Measurements from ENCODE around the gene BAHCC1. TPM values are rescaled to one million over a fixed set of nuclear protein-coding genes. Genes with fewer than 3 reads are reported as not detected.

The BAHCC1 gene
- total RNA-seq, 1 experiment from 2014 or later: 4.3 TPM

GRCh38 chr17:81461607-81462500, 66.6 kb downstream of the BAHCC1 start:
- DNase-seq (ENCODE audit: low read depth): no peak

GRCh38 chr17:81462506-81463125, 67.4 kb downstream of the BAHCC1 start:
- no peak for DNase-seq (ENCODE audit: low read depth)

GRCh38 chr17:81463506-81463905, 68.2 kb downstream of the BAHCC1 start:
- DNase-seq (ENCODE audit: low read depth): no peak

GRCh38 chr17:81464586-81464985, 69.3 kb downstream of the BAHCC1 start:
- DNase-seq (ENCODE audit: low read depth): no peak

- no peak for DNase-seq (ENCODE audit: low read depth)
Measured at GRCh38 chr17:81465910-81466309, 70.7 kb downstream of the BAHCC1 start.

- no peak for DNase-seq (ENCODE audit: low read depth)
Measured at GRCh38 chr17:81466564-81467472, 71.6 kb downstream of the BAHCC1 start.

GRCh38 chr17:81468111-81468769, 73.0 kb downstream of the BAHCC1 start:
- DNase-seq (ENCODE audit: low read depth): no peak

- no peak for DNase-seq (ENCODE audit: low read depth)
Measured at GRCh38 chr17:81468770-81469121, 73.5 kb downstream of the BAHCC1 start.

- DNase-seq (ENCODE audit: low read depth): no peak
Measured at GRCh38 chr17:81469266-81469665, 74.0 kb downstream of the BAHCC1 start.

GRCh38 chr17:81470270-81470943, 75.2 kb downstream of the BAHCC1 start:
- DNase-seq (ENCODE audit: low read depth): no peak

GRCh38 chr17:81470944-81471817, 75.9 kb downstream of the BAHCC1 start:
- peak; percentile 64 for DNase-seq (ENCODE audit: low read depth)

- DNase-seq (ENCODE audit: low read depth): peak; percentile 95
Measured at GRCh38 chr17:81471818-81472456, 76.7 kb downstream of the BAHCC1 start.

GRCh38 chr17:81473019-81473418, 77.8 kb downstream of the BAHCC1 start:
- no peak for DNase-seq (ENCODE audit: low read depth)

- no peak for DNase-seq (ENCODE audit: low read depth)
Measured at GRCh38 chr17:81474958-81475357, 79.7 kb downstream of the BAHCC1 start.

GRCh38 chr17:81476097-81476496, 80.8 kb downstream of the BAHCC1 start:
- DNase-seq (ENCODE audit: low read depth): no peak

GRCh38 chr17:81476635-81477034, 81.4 kb downstream of the BAHCC1 start:
- no peak for DNase-seq (ENCODE audit: low read depth)

GRCh38 chr17:81477173-81477572, 81.9 kb downstream of the BAHCC1 start:
- no peak for DNase-seq (ENCODE audit: low read depth)

- no peak for DNase-seq (ENCODE audit: low read depth)
Measured at GRCh38 chr17:81478119-81478518, 82.9 kb downstream of the BAHCC1 start.
